HG02970 (cell line): ENCODE data around the gene STPG3.
A peak's percentile ranks its signal among the peaks of the same experiment; 100 is the strongest.

Experiments used
- ATAC-seq: cut with Tn5 transposase; IDR thresholded peaks from one replicate; pipeline ENCODE4 v1.9.1; 2021; ENCODE audit warnings: mild to moderate bottlenecking, moderate library complexity, moderate number of reproducible peaks; ENCODE audit not compliant: unreplicated experiment, low FRiP score

STPG3 gene

DNA sequence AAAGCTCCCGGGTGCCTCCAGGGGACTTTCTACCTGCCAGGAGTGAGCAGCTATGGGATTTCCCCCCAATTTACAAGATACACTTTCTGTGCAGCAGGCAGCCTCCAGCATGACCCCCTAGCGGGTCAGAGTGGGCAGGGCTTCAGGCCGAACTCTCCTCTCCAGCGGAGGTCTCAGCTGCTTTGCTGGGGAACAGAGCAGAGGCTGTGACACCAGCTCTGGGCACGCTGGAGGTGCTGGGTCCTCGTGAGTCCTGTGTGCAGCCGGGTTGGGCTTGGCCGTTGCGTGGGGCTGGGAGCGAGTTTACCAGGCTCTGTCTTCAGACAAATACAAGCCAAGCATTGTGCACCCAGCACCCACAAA is 48.1 kb downstream of the STPG3 start:
- ATAC-seq: no peak

DNA sequence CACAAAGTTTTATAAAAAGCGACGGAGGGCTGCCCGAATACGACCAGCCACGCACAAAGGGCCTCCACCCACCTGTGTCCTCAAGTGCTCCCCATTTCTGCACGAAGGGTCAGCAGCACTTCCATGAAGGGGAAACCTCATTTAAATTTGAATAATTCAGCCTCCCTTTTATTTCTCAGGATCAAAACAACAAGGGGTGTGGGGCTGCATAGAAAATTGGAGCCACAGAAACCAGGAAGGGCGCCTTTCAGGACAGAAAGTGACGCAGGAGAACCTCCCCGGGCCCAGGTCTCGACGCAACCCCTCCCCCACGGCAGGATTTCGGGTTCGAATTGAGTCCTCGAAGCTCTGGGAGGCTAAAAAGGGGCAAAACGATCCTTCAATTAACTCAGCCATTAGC is 48.9 kb downstream of the STPG3 start:
- no peak for ATAC-seq

DNA sequence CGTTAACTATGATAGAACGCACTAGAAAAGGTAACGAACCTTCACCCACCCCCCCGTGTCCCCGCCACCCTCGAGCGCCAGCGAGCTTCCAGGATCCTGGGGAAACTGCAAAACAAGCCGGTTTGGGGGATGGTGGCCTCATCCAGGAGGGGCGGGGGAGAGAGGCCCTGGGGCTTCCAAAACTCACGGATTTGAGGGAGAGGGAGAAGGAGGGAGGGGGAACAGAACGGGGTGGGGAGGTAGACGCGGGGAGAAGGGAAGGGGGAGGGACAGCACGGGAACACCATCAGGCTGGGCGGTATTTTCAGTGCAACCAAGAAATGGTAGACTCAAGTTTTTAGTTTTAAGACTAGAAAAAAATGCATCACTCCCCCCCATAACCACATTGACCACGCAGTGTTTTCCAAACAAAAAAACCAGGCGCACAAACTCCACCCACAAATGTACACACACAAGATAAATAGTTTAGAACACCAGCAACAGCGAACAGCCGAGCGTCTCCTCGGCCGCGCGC is 49.5 kb downstream of the STPG3 start:
- ATAC-seq: no peak

DNA sequence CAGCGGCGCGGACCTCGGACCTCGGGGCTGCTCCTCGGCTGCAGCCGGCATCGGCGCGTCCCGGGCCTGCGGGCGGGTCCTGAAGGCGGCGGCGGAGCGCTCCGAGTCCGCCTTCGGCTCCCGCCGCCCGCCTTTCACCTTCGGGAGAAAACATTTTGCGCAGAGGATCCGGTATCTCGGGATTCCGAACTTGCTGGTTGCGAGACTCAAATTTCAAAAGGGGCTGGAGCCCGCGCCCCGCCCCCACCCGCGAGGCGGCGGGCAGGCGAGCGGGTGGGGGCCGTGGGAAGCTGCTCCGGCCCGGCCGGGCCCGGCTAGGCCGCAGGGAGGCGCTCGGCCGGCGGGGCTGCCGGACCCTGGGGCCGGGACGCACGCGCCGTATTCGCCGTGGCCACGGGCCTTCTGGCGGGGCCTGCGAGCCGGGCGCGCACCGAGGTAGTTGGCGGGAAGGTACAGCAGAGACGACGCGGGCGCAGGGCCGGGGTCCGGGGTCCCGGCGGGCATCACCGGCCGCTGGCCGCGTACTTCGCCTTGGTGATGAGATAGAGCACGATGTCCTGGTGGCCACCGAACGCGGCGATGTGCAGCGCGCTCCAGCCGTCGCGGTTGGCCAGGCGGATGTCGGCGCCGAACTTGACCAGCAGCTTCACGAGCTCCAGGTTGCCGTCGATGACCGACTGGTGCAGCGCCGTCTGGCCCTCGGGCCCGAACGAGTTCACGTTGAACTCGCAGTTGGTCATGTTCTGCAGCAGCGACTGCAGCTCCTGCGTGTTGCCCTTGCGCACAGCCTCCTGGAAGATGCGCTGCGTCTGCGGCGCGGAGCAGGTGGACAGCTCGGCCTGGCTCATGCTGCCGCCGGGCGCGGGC is 50.2 kb downstream of the STPG3 start:
- ATAC-seq: no peak

DNA sequence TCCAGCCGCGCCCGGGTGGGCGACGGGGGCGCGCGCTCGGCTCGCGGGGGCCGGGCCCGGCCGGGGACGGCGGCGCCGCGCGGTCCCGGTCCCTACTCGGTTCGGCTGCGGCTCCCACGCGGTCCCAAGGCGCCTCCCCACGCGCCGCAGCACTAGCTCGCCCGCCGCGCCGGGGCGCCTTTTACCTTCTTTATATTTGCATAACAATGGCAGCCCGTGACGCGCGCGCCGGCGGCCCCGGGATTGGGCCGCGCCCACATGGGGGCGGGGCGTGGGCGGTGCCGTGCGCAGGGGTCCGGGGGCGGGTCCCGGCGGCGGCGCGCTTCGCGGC is 51.0 kb downstream of the STPG3 start, which contains the start of gene NRARP:
Gene NRARP, minus strand, starts transcription at position 154 of the 331 bp plus-strand sequence. CDS start 343 bp downstream, outside the sequence.
- peak; percentile 74 for ATAC-seq

DNA sequence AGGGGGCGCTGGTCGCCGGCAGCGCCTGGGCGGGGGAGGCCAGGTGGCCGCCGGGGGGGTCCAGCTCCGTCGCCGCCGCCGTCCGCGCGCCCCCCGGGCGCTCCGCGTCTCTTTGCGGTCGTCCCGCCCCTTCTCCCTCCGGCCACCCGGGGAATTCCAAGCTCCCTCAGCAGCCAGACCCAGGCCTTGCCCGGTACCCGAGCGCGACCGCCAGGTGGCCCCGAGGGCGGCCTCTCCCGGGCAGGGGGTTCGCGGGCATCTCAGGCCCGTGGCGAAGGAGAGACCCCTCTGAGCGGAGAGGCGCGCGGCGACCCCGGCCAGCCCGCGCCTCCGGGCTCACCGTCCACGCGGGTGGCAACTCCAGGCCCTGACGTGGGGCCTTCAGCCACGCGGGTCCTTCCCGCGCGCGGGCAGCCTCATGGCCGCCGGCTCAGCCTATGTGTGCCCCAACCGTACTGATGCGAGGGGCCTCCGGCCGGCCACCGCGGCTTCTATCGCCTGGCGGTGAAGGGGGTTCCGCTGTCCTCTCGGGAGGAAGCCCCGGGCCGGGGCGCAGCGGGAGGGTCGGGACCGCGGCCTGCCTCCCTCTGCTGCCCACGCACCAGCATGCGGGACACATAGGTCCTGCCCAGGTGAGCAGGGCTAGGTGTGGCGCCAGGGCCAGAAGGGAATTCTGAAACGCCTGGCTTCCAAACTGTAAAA is 51.5 kb downstream of the STPG3 start:
- ATAC-seq: no peak
